NCI-H2107 treated with DMSO at 0.1 percent for 48 hours (cell line): ENCODE measurements around the gene PPP2R2B.
A peak's percentile ranks its signal among the peaks of the same experiment; 100 is the strongest.
"Not testable (repeated sequence)": the region's sequence is repeated elsewhere in the genome, so short reads cannot be mapped to it uniquely, and the experiment has no call there.

Experiments
- DNase-seq: peaks from one replicate; lab custom pipeline; 2025; ENCODE audit not compliant: unreplicated experiment; lab: John Stamatoyannopoulos, UW

The PPP2R2B gene

GRCh38 chr5:146622391-146622790, 256.2 kb downstream of the PPP2R2B start:
- no peak for DNase-seq

GRCh38 chr5:146620669-146621051, 257.9 kb downstream of the PPP2R2B start:
- peak; percentile 84 for DNase-seq

GRCh38 chr5:146620031-146620668, 258.4 kb downstream of the PPP2R2B start:
- no peak for DNase-seq

- DNase-seq, result no peak
Observed at GRCh38 chr5:146618434-146618833, 260.1 kb downstream of the PPP2R2B start.

- DNase-seq, result not testable (repeated sequence)
Observed at GRCh38 chr5:146609731-146610130, 268.8 kb downstream of the PPP2R2B start.

GRCh38 chr5:146607659-146608332, 270.8 kb downstream of the PPP2R2B start:
- no peak for DNase-seq

GRCh38 chr5:146606893-146607292, 271.7 kb downstream of the PPP2R2B start:
- DNase-seq, result no peak

- DNase-seq, result no peak
Observed at GRCh38 chr5:146600376-146600775, 278.2 kb downstream of the PPP2R2B start.

GRCh38 chr5:146599261-146599660, 279.3 kb downstream of the PPP2R2B start:
- DNase-seq, result no peak

- DNase-seq, result no peak
Observed at GRCh38 chr5:146595088-146595487, 283.5 kb downstream of the PPP2R2B start.

- no peak for DNase-seq
Observed at GRCh38 chr5:146592352-146592751, 286.2 kb downstream of the PPP2R2B start.

GRCh38 chr5:146589028-146589345, 289.6 kb downstream of the PPP2R2B start:
- no peak for DNase-seq

- no peak for DNase-seq
Observed at GRCh38 chr5:146588331-146589027, 290.1 kb downstream of the PPP2R2B start.

- no peak for DNase-seq
Observed at GRCh38 chr5:146586752-146587151, 291.8 kb downstream of the PPP2R2B start.

- no peak for DNase-seq
Observed at GRCh38 chr5:146584750-146585149, 293.8 kb downstream of the PPP2R2B start.

- DNase-seq, result no peak
Observed at GRCh38 chr5:146582051-146582596, 296.4 kb downstream of the PPP2R2B start.

GRCh38 chr5:146580237-146580636, 298.3 kb downstream of the PPP2R2B start:
- DNase-seq, result no peak

- DNase-seq, result no peak
Observed at GRCh38 chr5:146574713-146575112, 303.8 kb downstream of the PPP2R2B start.

- DNase-seq, result no peak
Observed at GRCh38 chr5:146568161-146568560, 310.4 kb downstream of the PPP2R2B start.

GRCh38 chr5:146565764-146566367, 312.7 kb downstream of the PPP2R2B start:
- peak; percentile 50 for DNase-seq

- DNase-seq, result no peak
Observed at GRCh38 chr5:146564007-146564762, 314.4 kb downstream of the PPP2R2B start.
